OCI-LY1 (cell line): Measurements from ENCODE around the gene WWOX.

ENCODE experiments used
- H2AFZ ChIP-seq: fragments of 200-600 bp; sonication (generic), shearing (Covaris generic); 2 replicates; pipeline ENCODE4 v1.6.0; 2014; ENCODE audit warnings: antibody characterized with exemption, mild to moderate bottlenecking, low read length
- H3F3A ChIP-seq: fragments of 200-600 bp; sonication (generic), shearing (Covaris generic); 2 replicates; pipeline ENCODE4 v1.6.0; 2014; ENCODE audit warnings: mild to moderate bottlenecking, antibody characterized with exemption, low read length, moderate library complexity; ENCODE audit not compliant: insufficient read depth
- H3K27ac ChIP-seq: fragments of 200-600 bp; sonication (generic); 2 replicates; pipeline ENCODE4 v1.5.1; 2014; ENCODE audit warnings: low read length, mixed run types, mild to moderate bottlenecking, low read depth; ENCODE audit not compliant: poor library complexity, severe bottlenecking
- H3K27me3 ChIP-seq: fragments of 200-600 bp; sonication (generic); 2 replicates; pipeline ENCODE4 v1.6.0; 2014; ENCODE audit warnings: antibody characterized with exemption, mild to moderate bottlenecking, low read length, moderate library complexity; ENCODE audit not compliant: insufficient read depth
- H3K36me3 ChIP-seq: fragments of 200-600 bp; sonication (generic); 2 replicates; pipeline ENCODE4 v1.6.1; 2014; ENCODE audit warnings: mild to moderate bottlenecking, antibody characterized with exemption, low read length, moderate library complexity, mixed read lengths; ENCODE audit not compliant: insufficient read depth
- H3K4me1 ChIP-seq: fragments of 200-600 bp; sonication (generic); 2 replicates; pipeline ENCODE4 v1.5.1; 2014; ENCODE audit warnings: mild to moderate bottlenecking, low read length, moderate library complexity; ENCODE audit not compliant: insufficient read depth, severe bottlenecking
- H3K4me2 ChIP-seq: fragments of 200-600 bp; sonication (generic), shearing (Covaris generic); 2 replicates; pipeline ENCODE4 v1.6.1; 2014; ENCODE audit warnings: low read length
- H3K4me3 ChIP-seq: fragments of 200-600 bp; sonication (generic); 2 replicates; pipeline ENCODE4 v1.5.1; 2014; ENCODE audit warnings: low read length, low read depth, mild to moderate bottlenecking, mixed read lengths; ENCODE audit not compliant: poor library complexity, severe bottlenecking
- H3K79me2 ChIP-seq: fragments of 200-600 bp; shearing (Covaris generic); 2 replicates; pipeline ENCODE4 v1.6.1; 2016; ENCODE audit warnings: mixed run types, low read length, mixed read lengths; ENCODE audit not compliant: insufficient read depth
- H3K9ac ChIP-seq: fragments of 200-600 bp; sonication (generic), shearing (Covaris generic); 2 replicates; pipeline ENCODE4 v1.6.1; 2014; ENCODE audit warnings: mild to moderate bottlenecking, low read length, mixed read lengths
- H3K9me2 ChIP-seq: fragments of 200-600 bp; sonication (generic), shearing (Covaris generic); 2 replicates; pipeline ENCODE4 v1.6.1; 2014; ENCODE audit warnings: low read depth, mild to moderate bottlenecking, low read length, mixed read lengths
- H3K9me3 ChIP-seq: fragments of 200-600 bp; shearing (Covaris generic); 2 replicates; pipeline ENCODE4 v1.6.1; 2014; ENCODE audit warnings: low read length, mixed read lengths
- H4K20me1 ChIP-seq: fragments of 200-600 bp; sonication (generic), shearing (Covaris generic); 2 replicates; pipeline ENCODE4 v1.6.0; 2016; ENCODE audit warnings: mild to moderate bottlenecking, low read length; ENCODE audit not compliant: insufficient read depth
- EZH2 ChIP-seq: fragments of 200-600 bp; sonication (generic), shearing (Covaris generic); IDR thresholded peaks from 2 replicates; pipeline ENCODE4 v1.8.0; 2017; ENCODE audit warnings: borderline replicate concordance, mixed run types, mild to moderate bottlenecking, antibody characterized with exemption, low read length, moderate library complexity, mixed read lengths
- TF ChIP-seq, protein P1 (sequence below): fragments of 200-600 bp; sonication (generic), shearing (Covaris generic); IDR thresholded peaks from 2 replicates; pipeline ENCODE4 v1.5.1; 2017; ENCODE audit warnings: mild to moderate bottlenecking, antibody characterized with exemption, low read length, moderate library complexity, mixed read lengths

WWOX gene

DNA sequence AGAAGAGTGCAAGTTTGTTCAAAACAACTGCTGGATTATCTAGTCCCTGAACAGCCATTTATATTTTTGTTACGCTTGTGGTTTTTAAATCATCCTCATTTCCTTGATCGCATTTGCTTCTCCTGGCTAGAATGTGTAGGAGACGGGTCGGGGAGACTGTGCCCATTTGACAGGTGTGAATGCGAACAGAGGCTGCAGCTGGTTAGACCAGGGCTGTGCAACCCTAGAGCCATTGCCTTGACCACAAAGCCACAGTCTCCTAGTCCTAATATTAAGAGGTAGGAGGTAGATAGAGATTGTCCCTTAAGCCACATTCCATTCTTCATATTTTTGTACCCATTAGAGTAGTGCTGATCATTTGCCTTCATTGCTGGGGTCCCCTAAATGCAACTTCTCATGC, 639.1 kb downstream of the WWOX start:
- no peak overlapping the region for H3K27ac ChIP-seq
- H3K9me3 ChIP-seq = no peaks in the 10 kb centered on the region
- H3K4me3 ChIP-seq = no peak overlapping the region
- no peaks in the 10 kb centered on the region for H3K4me1 ChIP-seq
- H3F3A ChIP-seq = no peaks in the 10 kb centered on the region
- no peaks in the 10 kb centered on the region for H3K9me2 ChIP-seq
- H4K20me1 ChIP-seq = no peaks in the 10 kb centered on the region
- H3K27me3 ChIP-seq = no peaks in the 10 kb centered on the region
- H3K4me2 ChIP-seq = no peak overlapping the region
- TF ChIP-seq, protein P1, sequence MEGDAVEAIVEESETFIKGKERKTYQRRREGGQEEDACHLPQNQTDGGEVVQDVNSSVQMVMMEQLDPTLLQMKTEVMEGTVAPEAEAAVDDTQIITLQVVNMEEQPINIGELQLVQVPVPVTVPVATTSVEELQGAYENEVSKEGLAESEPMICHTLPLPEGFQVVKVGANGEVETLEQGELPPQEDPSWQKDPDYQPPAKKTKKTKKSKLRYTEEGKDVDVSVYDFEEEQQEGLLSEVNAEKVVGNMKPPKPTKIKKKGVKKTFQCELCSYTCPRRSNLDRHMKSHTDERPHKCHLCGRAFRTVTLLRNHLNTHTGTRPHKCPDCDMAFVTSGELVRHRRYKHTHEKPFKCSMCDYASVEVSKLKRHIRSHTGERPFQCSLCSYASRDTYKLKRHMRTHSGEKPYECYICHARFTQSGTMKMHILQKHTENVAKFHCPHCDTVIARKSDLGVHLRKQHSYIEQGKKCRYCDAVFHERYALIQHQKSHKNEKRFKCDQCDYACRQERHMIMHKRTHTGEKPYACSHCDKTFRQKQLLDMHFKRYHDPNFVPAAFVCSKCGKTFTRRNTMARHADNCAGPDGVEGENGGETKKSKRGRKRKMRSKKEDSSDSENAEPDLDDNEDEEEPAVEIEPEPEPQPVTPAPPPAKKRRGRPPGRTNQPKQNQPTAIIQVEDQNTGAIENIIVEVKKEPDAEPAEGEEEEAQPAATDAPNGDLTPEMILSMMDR = no peak
- no peak for TF ChIP-seq EZH2
- no peaks in the 10 kb centered on the region for H3K79me2 ChIP-seq
- no peaks in the 10 kb centered on the region for H3K36me3 ChIP-seq
- no peak overlapping the region for H3K9ac ChIP-seq
- H2AFZ ChIP-seq = no peak overlapping the region

DNA sequence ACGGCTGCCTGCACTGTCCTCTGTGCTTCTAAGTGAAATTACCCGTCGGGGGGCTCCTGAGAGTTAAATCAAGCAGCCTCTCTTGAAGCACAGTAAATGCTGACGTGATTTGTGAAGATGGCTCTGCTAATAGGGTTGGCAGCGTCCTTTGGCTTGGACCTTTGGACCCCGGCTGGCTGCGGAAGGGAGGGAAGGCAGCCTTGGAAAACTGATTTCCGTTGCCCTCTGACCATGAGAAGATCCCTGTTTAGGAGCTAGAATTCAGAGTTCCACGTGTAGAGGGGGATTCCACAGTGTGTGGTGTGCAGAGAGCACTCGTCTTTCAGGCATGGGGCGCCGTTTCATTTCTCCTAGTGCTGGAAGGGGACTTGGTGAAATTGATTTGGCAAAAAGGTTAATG, 640.8 kb downstream of the WWOX start:
- TF ChIP-seq EZH2 = no peak
- TF ChIP-seq, protein P1 = no peak
- Histone ChIP-seq H3K4me2 (no peak overlapping the region), H3K4me1 (no peaks in the 10 kb centered on the region), H3K4me3 (no peak overlapping the region), H3F3A (no peaks in the 10 kb centered on the region), H3K36me3 (no peaks in the 10 kb centered on the region), H4K20me1 (no peaks in the 10 kb centered on the region), H3K9me3 (no peaks in the 10 kb centered on the region), H3K27me3 (no peaks in the 10 kb centered on the region), H3K9me2 (no peaks in the 10 kb centered on the region), H3K9ac (no peak overlapping the region), H3K79me2 (no peaks in the 10 kb centered on the region), H2AFZ (no peak overlapping the region), H3K27ac (no peak overlapping the region)

DNA sequence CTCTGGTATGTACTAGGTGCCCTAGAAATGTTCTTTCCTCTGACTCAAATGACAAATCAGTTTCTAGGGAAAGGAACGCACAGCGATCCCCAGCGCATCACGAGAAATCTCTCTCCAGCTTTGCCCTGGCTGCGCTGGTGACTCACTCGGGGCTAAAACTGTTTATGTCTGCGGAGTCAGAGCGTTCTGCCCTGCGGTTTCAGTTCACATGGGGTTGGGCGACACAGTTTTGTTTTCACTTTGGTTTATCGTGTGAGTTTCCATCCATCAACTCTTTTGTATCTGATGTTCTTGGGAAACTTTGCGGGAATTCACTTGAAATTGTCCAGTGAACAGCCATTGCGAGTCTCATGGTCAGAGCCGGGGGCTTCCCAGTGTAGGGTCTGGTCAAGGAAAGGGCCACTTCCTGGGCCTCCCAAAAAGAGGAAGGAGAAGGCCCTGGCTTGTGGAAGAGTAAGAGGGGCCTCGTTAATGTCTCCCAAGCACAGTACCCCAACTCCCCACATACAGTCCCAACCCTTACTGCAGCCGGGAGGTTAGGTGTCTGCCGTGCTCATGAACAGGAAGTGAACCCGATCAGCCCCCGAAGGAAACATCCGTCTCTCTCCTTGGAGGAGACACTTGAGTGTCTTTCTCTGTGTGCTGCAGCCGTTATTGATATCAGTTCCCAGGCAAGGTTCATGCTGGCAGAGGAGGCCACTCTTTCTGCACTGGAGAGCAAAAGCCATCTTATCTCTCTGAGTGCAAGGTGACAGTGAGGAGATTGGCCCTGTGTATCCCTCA, 643.2 kb downstream of the WWOX start:
- H3K4me3 ChIP-seq = no peak overlapping the region
- H3K27me3 ChIP-seq = no peaks in the 10 kb centered on the region
- H3K9me2 ChIP-seq = no peaks in the 10 kb centered on the region
- no peaks in the 10 kb centered on the region for H3K9me3 ChIP-seq
- H3K4me2 ChIP-seq = peak overlapping the region; percentile 23; the same call in 1 of the 2 replicates
- no peaks in the 10 kb centered on the region for H3F3A ChIP-seq
- H2AFZ ChIP-seq = no peak overlapping the region
- no peaks in the 10 kb centered on the region for H3K79me2 ChIP-seq
- H3K4me1 ChIP-seq = no peaks in the 10 kb centered on the region
- no peak overlapping the region for H3K27ac ChIP-seq
- no peaks in the 10 kb centered on the region for H3K36me3 ChIP-seq
- TF ChIP-seq EZH2 = no peak
- TF ChIP-seq, protein P1 = no peak
- no peaks in the 10 kb centered on the region for H4K20me1 ChIP-seq
- H3K9ac ChIP-seq = no peak overlapping the region
